HEK293 (cell line): ENCODE measurements around the gene ZBTB25.
A peak's percentile ranks its signal among the peaks of the same experiment; 100 is the strongest.

Source experiments
- EGR2 ChIP-seq: fragments of 450-650 bp; formaldehyde crosslinking; IDR thresholded peaks from 2 replicates; pipeline ENCODE4 v1.5.1; 2016; ENCODE audit warnings: low read depth, missing biosample characterization, missing genetic modification characterization
- HOXC10 ChIP-seq: sonication (generic); formaldehyde crosslinking; IDR thresholded peaks from 2 replicates; pipeline ENCODE4 v1.8.1; 2023; ENCODE audit warnings: mild to moderate bottlenecking, missing genetic modification reagents
- KLF8 ChIP-seq: fragments of 450-650 bp; formaldehyde crosslinking; IDR thresholded peaks from 2 replicates; pipeline ENCODE4 v1.5.1; 2016; ENCODE audit warnings: missing biosample characterization, missing genetic modification characterization
- OSR2 ChIP-seq: fragments of 450-650 bp; formaldehyde crosslinking; IDR thresholded peaks from 2 replicates; pipeline ENCODE4 v1.5.1; 2016; ENCODE audit warnings: missing biosample characterization, missing genetic modification characterization
- SP7 ChIP-seq: fragments of 450-650 bp; formaldehyde crosslinking; IDR thresholded peaks from 2 replicates; pipeline ENCODE4 v1.5.1; 2016; ENCODE audit warnings: missing biosample characterization, missing genetic modification characterization
- ZBTB48 ChIP-seq: fragments of 450-650 bp; formaldehyde crosslinking; IDR thresholded peaks from 2 replicates; pipeline ENCODE4 v1.5.1; 2016; ENCODE audit warnings: missing biosample characterization, missing genetic modification characterization
- ZFHX2 ChIP-seq: fragments of 450-650 bp; formaldehyde crosslinking; conservative IDR thresholded peaks from 2 replicates; pipeline ENCODE4 v1.5.1; 2016; ENCODE audit warnings: missing biosample characterization, missing genetic modification characterization
- ZNF223 ChIP-seq: fragments of 450-650 bp; formaldehyde crosslinking; IDR thresholded peaks from 2 replicates; pipeline ENCODE4 v1.5.1; 2016; ENCODE audit warnings: missing biosample characterization, missing genetic modification characterization
- ZNF354C ChIP-seq: fragments of 450-650 bp; formaldehyde crosslinking; IDR thresholded peaks from 2 replicates; pipeline ENCODE4 v1.5.1; 2016; ENCODE audit warnings: missing biosample characterization, missing genetic modification characterization, low read depth, borderline replicate concordance
- ZNF391 ChIP-seq: fragments of 450-650 bp; formaldehyde crosslinking; IDR thresholded peaks from 2 replicates; pipeline ENCODE4 v1.5.1; 2016; ENCODE audit warnings: low read depth, missing biosample characterization, missing genetic modification characterization, borderline replicate concordance
- ZNF416 ChIP-seq: fragments of 450-650 bp; formaldehyde crosslinking; IDR thresholded peaks from 2 replicates; pipeline ENCODE4 v1.5.1; 2016; ENCODE audit warnings: missing biosample characterization, missing genetic modification characterization
- ZNF433 ChIP-seq: fragments of 450-650 bp; formaldehyde crosslinking; IDR thresholded peaks from 2 replicates; pipeline ENCODE4 v1.5.1; 2016; ENCODE audit warnings: missing biosample characterization, missing genetic modification characterization, low read depth
- ZNF561 ChIP-seq: fragments of 450-650 bp; IDR thresholded peaks from 2 replicates; pipeline ENCODE4 v1.5.1; 2018; ENCODE audit warnings: missing biosample characterization, missing genetic modification characterization, borderline replicate concordance
- ZNF600 ChIP-seq: fragments of 450-650 bp; formaldehyde crosslinking; IDR thresholded peaks from 2 replicates; pipeline ENCODE4 v1.5.1; 2016; ENCODE audit warnings: missing biosample characterization, missing genetic modification characterization
- ZNF660 ChIP-seq: fragments of 450-650 bp; IDR thresholded peaks from 2 replicates; pipeline ENCODE4 v1.5.1; 2018; ENCODE audit warnings: missing biosample characterization, mild to moderate bottlenecking, missing genetic modification characterization
- ZSCAN30 ChIP-seq: fragments of 450-650 bp; IDR thresholded peaks from 2 replicates; pipeline ENCODE4 v1.5.1; 2018; ENCODE audit warnings: missing biosample characterization, mild to moderate bottlenecking, missing genetic modification characterization, moderate library complexity
- TF ChIP-seq, protein P1 (sequence below): fragments of 450-650 bp; formaldehyde crosslinking; conservative IDR thresholded peaks from 2 replicates; pipeline ENCODE4 v1.5.1; 2016; ENCODE audit warnings: low read depth, missing biosample characterization, missing genetic modification characterization
- TF ChIP-seq, protein P2 (sequence below): fragments of 450-650 bp; formaldehyde crosslinking; IDR thresholded peaks from 2 replicates; pipeline ENCODE4 v1.5.1; 2016; ENCODE audit warnings: missing biosample characterization, missing genetic modification characterization, borderline replicate concordance
- TF ChIP-seq, protein P3 (sequence below): fragments of 450-650 bp; formaldehyde crosslinking; IDR thresholded peaks from 2 replicates; pipeline ENCODE4 v1.5.1; 2016; ENCODE audit warnings: missing biosample characterization, missing genetic modification characterization

ZBTB25 gene

GRCh38 chr14:64504897-64505794, 1.5 kb upstream of the ZBTB25 start (continued):
- no peak for TF ChIP-seq OSR2
- TF ChIP-seq ZNF561: peak; percentile 29; the same call in 1 of the 2 replicates
- TF ChIP-seq ZNF391 (tag by site-specific recombination): no peak
- TF ChIP-seq ZNF433 (tag by site-specific recombination): no peak
- TF ChIP-seq, protein P1, sequence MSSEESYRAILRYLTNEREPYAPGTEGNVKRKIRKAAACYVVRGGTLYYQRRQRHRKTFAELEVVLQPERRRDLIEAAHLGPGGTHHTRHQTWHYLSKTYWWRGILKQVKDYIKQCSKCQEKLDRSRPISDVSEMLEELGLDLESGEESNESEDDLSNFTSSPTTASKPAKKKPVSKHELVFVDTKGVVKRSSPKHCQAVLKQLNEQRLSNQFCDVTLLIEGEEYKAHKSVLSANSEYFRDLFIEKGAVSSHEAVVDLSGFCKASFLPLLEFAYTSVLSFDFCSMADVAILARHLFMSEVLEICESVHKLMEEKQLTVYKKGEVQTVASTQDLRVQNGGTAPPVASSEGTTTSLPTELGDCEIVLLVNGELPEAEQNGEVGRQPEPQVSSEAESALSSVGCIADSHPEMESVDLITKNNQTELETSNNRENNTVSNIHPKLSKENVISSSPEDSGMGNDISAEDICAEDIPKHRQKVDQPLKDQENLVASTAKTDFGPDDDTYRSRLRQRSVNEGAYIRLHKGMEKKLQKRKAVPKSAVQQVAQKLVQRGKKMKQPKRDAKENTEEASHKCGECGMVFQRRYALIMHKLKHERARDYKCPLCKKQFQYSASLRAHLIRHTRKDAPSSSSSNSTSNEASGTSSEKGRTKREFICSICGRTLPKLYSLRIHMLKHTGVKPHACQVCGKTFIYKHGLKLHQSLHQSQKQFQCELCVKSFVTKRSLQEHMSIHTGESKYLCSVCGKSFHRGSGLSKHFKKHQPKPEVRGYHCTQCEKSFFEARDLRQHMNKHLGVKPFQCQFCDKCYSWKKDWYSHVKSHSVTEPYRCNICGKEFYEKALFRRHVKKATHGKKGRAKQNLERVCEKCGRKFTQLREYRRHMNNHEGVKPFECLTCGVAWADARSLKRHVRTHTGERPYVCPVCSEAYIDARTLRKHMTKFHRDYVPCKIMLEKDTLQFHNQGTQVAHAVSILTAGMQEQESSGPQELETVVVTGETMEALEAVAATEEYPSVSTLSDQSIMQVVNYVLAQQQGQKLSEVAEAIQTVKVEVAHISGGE (tag by site-specific recombination): peak; percentile 48; the same call in 1 of the 2 replicates
- TF ChIP-seq, protein P2, sequence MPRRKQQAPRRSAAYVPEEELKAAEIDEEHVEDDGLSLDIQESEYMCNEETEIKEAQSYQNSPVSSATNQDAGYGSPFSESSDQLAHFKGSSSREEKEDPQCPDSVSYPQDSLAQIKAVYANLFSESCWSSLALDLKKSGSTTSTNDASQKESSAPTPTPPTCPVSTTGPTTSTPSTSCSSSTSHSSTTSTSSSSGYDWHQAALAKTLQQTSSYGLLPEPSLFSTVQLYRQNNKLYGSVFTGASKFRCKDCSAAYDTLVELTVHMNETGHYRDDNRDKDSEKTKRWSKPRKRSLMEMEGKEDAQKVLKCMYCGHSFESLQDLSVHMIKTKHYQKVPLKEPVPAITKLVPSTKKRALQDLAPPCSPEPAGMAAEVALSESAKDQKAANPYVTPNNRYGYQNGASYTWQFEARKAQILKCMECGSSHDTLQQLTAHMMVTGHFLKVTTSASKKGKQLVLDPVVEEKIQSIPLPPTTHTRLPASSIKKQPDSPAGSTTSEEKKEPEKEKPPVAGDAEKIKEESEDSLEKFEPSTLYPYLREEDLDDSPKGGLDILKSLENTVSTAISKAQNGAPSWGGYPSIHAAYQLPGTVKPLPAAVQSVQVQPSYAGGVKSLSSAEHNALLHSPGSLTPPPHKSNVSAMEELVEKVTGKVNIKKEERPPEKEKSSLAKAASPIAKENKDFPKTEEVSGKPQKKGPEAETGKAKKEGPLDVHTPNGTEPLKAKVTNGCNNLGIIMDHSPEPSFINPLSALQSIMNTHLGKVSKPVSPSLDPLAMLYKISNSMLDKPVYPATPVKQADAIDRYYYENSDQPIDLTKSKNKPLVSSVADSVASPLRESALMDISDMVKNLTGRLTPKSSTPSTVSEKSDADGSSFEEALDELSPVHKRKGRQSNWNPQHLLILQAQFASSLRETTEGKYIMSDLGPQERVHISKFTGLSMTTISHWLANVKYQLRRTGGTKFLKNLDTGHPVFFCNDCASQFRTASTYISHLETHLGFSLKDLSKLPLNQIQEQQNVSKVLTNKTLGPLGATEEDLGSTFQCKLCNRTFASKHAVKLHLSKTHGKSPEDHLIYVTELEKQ (tag by site-specific recombination): peak; percentile 64; the same call in 1 of the 2 replicates
- TF ChIP-seq, protein P3, sequence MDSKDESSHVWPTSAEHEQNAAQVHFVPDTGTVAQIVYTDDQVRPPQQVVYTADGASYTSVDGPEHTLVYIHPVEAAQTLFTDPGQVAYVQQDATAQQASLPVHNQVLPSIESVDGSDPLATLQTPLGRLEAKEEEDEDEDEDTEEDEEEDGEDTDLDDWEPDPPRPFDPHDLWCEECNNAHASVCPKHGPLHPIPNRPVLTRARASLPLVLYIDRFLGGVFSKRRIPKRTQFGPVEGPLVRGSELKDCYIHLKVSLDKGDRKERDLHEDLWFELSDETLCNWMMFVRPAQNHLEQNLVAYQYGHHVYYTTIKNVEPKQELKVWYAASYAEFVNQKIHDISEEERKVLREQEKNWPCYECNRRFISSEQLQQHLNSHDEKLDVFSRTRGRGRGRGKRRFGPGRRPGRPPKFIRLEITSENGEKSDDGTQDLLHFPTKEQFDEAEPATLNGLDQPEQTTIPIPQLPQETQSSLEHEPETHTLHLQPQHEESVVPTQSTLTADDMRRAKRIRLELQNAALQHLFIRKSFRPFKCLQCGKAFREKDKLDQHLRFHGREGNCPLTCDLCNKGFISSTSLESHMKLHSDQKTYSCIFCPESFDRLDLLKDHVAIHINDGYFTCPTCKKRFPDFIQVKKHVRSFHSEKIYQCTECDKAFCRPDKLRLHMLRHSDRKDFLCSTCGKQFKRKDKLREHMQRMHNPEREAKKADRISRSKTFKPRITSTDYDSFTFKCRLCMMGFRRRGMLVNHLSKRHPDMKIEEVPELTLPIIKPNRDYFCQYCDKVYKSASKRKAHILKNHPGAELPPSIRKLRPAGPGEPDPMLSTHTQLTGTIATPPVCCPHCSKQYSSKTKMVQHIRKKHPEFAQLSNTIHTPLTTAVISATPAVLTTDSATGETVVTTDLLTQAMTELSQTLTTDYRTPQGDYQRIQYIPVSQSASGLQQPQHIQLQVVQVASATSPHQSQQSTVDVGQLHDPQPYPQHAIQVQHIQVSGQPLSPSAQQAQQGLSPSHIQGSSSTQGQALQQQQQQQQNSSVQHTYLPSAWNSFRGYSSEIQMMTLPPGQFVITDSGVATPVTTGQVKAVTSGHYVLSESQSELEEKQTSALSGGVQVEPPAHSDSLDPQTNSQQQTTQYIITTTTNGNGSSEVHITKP (tag by site-specific recombination): 0 out of 2 replicates have a peak, but pooled peaks have one; percentile 10
- peak; percentile 29; the same call in 1 of the 2 replicates for TF ChIP-seq ZNF660 (tag by site-specific recombination)
- TF ChIP-seq ZNF416 (tag by site-specific recombination): no peak
- TF ChIP-seq KLF8 (tag by site-specific recombination): no peak
- TF ChIP-seq ZBTB48: no peak
- peak; percentile 95 for TF ChIP-seq ZNF600 (tag by site-specific recombination)
- peak; percentile 61 for TF ChIP-seq ZFHX2 (tag by site-specific recombination)
- no peak for TF ChIP-seq HOXC10 (CRISPR knock-in tag)
- TF ChIP-seq ZNF223: no peak
- TF ChIP-seq EGR2: peak; percentile 74
- TF ChIP-seq ZNF354C (tag by site-specific recombination): no peak
- TF ChIP-seq SP7 (tag by site-specific recombination): 0 out of 2 replicates have a peak, but pooled peaks have one; percentile 8
- peak; percentile 24 for TF ChIP-seq ZSCAN30
- TF ChIP-seq, all 188 proteins: peak for 22
